HCT116 (cell line): ENCODE data around the gene CCDC192. TPM values are rescaled to one million over a fixed set of nuclear protein-coding genes. Genes with fewer than 3 reads are reported as not detected.

Experiments
- ATAC-seq: fragments of 200-7000 bp; cut with Tn5 transposase; 2 replicates; pipeline ENCODE4 v1.9.1; 2020; ENCODE audit warnings: mild to moderate bottlenecking, moderate library complexity
- BruUV-seq: library from RNA; stranded (reverse); fragments of 400-500 nt; replicated peaks from 2 replicates; lab custom pipeline; 2021; lab: Mats Ljungman, UMichigan
- CTCF ChIA-PET: fragments of 300-600 bp; sonication (Branson Sonifier 250); formaldehyde crosslinking; loops from one replicate; lab custom pipeline; 2021; ENCODE audit warnings: antibody characterized with exemption; lab: Charles Lee
- POLR2A ChIA-PET: fragments of 300-600, 350-600 bp; sonication (Branson Sonifier 250); formaldehyde crosslinking; loops from one replicate; lab custom pipeline; 2021; ENCODE audit warnings: antibody characterized with exemption; lab: Charles Lee
- RAD21 ChIA-PET, 2 experiments: fragments of 300-600 bp; sonication (Branson Sonifier 250); formaldehyde crosslinking; loops; one replicate each; lab custom pipeline; 2023; ENCODE audit warnings: low total read pairs in 2 of 2; ENCODE audit not compliant: uncharacterized antibody in 2 of 2, unreplicated experiment in 2 of 2, low non-redundant PET in 1 of 2; lab: Charles Lee
- DNase-seq: peaks from one replicate; pipeline ENCODE4 v3.0.0-alpha.2; 2010; ENCODE audit warnings: low read depth, low spot score
- H2AFZ ChIP-seq: fragments of 200-600 bp; shearing (Covaris generic), sonication (generic); 2 replicates; pipeline ENCODE4 v1.6.1; 2017; ENCODE audit warnings: low read depth, mixed run types, mixed read lengths, antibody characterized with exemption, low read length; ENCODE audit not compliant: poor library complexity, severe bottlenecking
- H3K27ac ChIP-seq: 2 replicates; pipeline ENCODE4 v1.5.1; 2012; ENCODE audit warnings: low read depth, low read length
- H3K27me3 ChIP-seq: fragments of 200-600 bp; sonication (generic); 2 replicates; pipeline ENCODE4 v1.6.1; 2016; ENCODE audit warnings: mixed run types, low read length, mixed read lengths; ENCODE audit not compliant: insufficient read depth
- H3K36me3 ChIP-seq, 2 experiments: fragments of 200-500 bp in 1 of 2; fragments of 200-600 bp in 1 of 2; sonication (Bioruptor generic) in 1 of 2; sonication (generic) in 1 of 2; 2 replicates each; pipeline versions ENCODE4 v1.5.1 to v1.6.1; 2014 to 2016; ENCODE audit warnings: low read length in 2 of 2, inconsistent platforms in 1 of 2, mixed read lengths in 1 of 2, mixed run types in 1 of 2; ENCODE audit not compliant: insufficient read depth in 2 of 2, control insufficient read depth in 1 of 2
- H3K4me1 ChIP-seq, 2 experiments: fragments of 200-600 bp in 1 of 2; sonication (generic) in 1 of 2; 2 replicates each; pipeline versions ENCODE4 v1.5.1 to v1.6.1; 2012 to 2017; ENCODE audit warnings: low read length in 2 of 2, inconsistent platforms in 1 of 2, mild to moderate bottlenecking in 1 of 2, mixed read lengths in 1 of 2, mixed run types in 1 of 2, moderate library complexity in 1 of 2; ENCODE audit not compliant: insufficient read depth in 2 of 2, control insufficient read depth in 1 of 2
- H3K4me2 ChIP-seq: fragments of 200-600 bp; sonication (generic); 2 replicates; pipeline ENCODE4 v1.6.1; 2017; ENCODE audit warnings: mixed run types, low read length, mixed read lengths
- H3K4me3 ChIP-seq, 2 experiments: fragments of 200-600 bp in 1 of 2; sonication (generic) in 1 of 2; replicated peaks in 1 of 2; 2 replicates each; pipeline ENCODE4 v1.5.1; 2011 to 2016; ENCODE audit warnings: low read length in 2 of 2, control low read depth in 1 of 2, low read depth in 1 of 2, mild to moderate bottlenecking in 1 of 2, mixed read lengths in 1 of 2, mixed run types in 1 of 2
- H3K79me2 ChIP-seq: fragments of 200-600 bp; sonication (generic); 2 replicates; pipeline ENCODE4 v1.6.1; 2017; ENCODE audit warnings: mild to moderate bottlenecking, mixed run types, low read length, moderate library complexity, mixed read lengths; ENCODE audit not compliant: insufficient read depth
- H3K9ac ChIP-seq: fragments of 200-600 bp; sonication (generic); 2 replicates; pipeline ENCODE4 v1.6.1; 2016; ENCODE audit warnings: low read length, mixed read lengths
- H3K9me2 ChIP-seq: fragments of 200-600 bp; sonication (generic), shearing (Covaris generic); 2 replicates; pipeline ENCODE4 v1.6.1; 2017; ENCODE audit warnings: mixed run types, mild to moderate bottlenecking, moderate library complexity; ENCODE audit not compliant: insufficient read depth
- H3K9me3 ChIP-seq, 2 experiments: fragments of 200-500 bp in 1 of 2; fragments of 200-600 bp in 1 of 2; sonication (Bioruptor generic) in 1 of 2; sonication (generic) in 1 of 2; 2 replicates each; pipeline ENCODE4 v1.6.1; 2014 to 2017; ENCODE audit warnings: low read length in 2 of 2, mixed read lengths in 2 of 2, inconsistent platforms in 1 of 2, low read depth in 1 of 2, mild to moderate bottlenecking in 1 of 2, mixed run types in 1 of 2, moderate library complexity in 1 of 2; ENCODE audit not compliant: control insufficient read depth in 1 of 2, insufficient read depth in 1 of 2
- H4K20me1 ChIP-seq: fragments of 200-600 bp; sonication (generic), shearing (Covaris generic); 2 replicates; pipeline ENCODE4 v1.6.1; 2017; ENCODE audit warnings: mixed run types, mild to moderate bottlenecking, moderate library complexity; ENCODE audit not compliant: insufficient read depth
- ATF3 ChIP-seq: IDR thresholded peaks from 2 replicates; pipeline ENCODE4 v1.6.1; 2012
- CBX3 ChIP-seq: IDR thresholded peaks from 2 replicates; pipeline ENCODE4 v1.6.1; 2012; ENCODE audit warnings: low read depth
- EGR1 ChIP-seq: IDR thresholded peaks from 2 replicates; pipeline ENCODE4 v1.6.1; 2012; ENCODE audit warnings: low read depth
- ELF1 ChIP-seq: IDR thresholded peaks from 2 replicates; pipeline ENCODE4 v1.6.1; 2012; ENCODE audit warnings: low read depth, borderline replicate concordance
- EZH2 ChIP-seq: fragments of 200-600 bp; sonication (generic); IDR thresholded peaks from 2 replicates; pipeline ENCODE4 v1.6.1; 2017; ENCODE audit warnings: antibody characterized with exemption, mixed run types
- EZH2phosphoT487 ChIP-seq: fragments of 200-600 bp; IDR thresholded peaks from 2 replicates; pipeline ENCODE4 v1.6.1; 2018; ENCODE audit warnings: antibody characterized with exemption, borderline replicate concordance
- FOSL1 ChIP-seq: IDR thresholded peaks from 2 replicates; pipeline ENCODE4 v1.6.1; 2012; ENCODE audit warnings: low read depth
- JUND ChIP-seq: IDR thresholded peaks from 2 replicates; pipeline ENCODE4 v1.6.1; 2012
- POLR2A ChIP-seq: IDR thresholded peaks from 2 replicates; pipeline ENCODE4 v1.7.0; 2011; ENCODE audit warnings: borderline replicate concordance; ENCODE audit not compliant: insufficient read depth, insufficient read length; ENCODE audit errors: extremely low read depth
- POLR2AphosphoS5 ChIP-seq: IDR thresholded peaks from 2 replicates; pipeline ENCODE4 v1.6.1; 2011; ENCODE audit warnings: mild to moderate bottlenecking, low read depth, low read length, moderate library complexity
- RAD21 ChIP-seq: IDR thresholded peaks from 2 replicates; pipeline ENCODE4 v1.6.1; 2012; ENCODE audit warnings: low read depth, mild to moderate bottlenecking
- REST ChIP-seq: IDR thresholded peaks from 2 replicates; pipeline ENCODE4 v1.6.1; 2012; ENCODE audit warnings: low read depth
- SIN3A ChIP-seq: IDR thresholded peaks from 2 replicates; pipeline ENCODE4 v1.6.1; 2012; ENCODE audit warnings: low read depth
- SP1 ChIP-seq: IDR thresholded peaks from 2 replicates; pipeline ENCODE4 v1.6.1; 2012; ENCODE audit warnings: low read depth
- SRF ChIP-seq: IDR thresholded peaks from 2 replicates; pipeline ENCODE4 v1.6.1; 2012; ENCODE audit warnings: low read depth
- TCF7L2 ChIP-seq: IDR thresholded peaks from 2 replicates; pipeline ENCODE4 v1.7.0; 2011; ENCODE audit warnings: borderline replicate concordance, inconsistent platforms; ENCODE audit not compliant: insufficient read depth, insufficient read length; ENCODE audit errors: extremely low read depth
- YY1 ChIP-seq: IDR thresholded peaks from 2 replicates; pipeline ENCODE4 v1.6.1; 2011; ENCODE audit warnings: low read length, low read depth, moderate library complexity, mild to moderate bottlenecking; ENCODE audit not compliant: insufficient replicate concordance; ENCODE audit errors: extremely low read depth
- ZFX ChIP-seq: fragments of 450-650 bp; IDR thresholded peaks from 2 replicates; pipeline ENCODE4 v1.6.1; 2017
- ZNF274 ChIP-seq: fragments of 200-500 bp; sonication (Bioruptor generic); IDR thresholded peaks from 2 replicates; pipeline ENCODE4 v1.6.1; 2014; ENCODE audit warnings: mild to moderate bottlenecking, low read depth, low read length, inconsistent platforms
- intact Hi-C: fragments of 100-400 bp; cut with micrococcal nuclease; formaldehyde crosslinking; loops from 2 replicates; pipeline ENCODE4 v1.10.0; 2022
- total RNA-seq: library from RNA; stranded (reverse); gene quantifications from one replicate; pipeline ENCODE4 v1.2.1, GENCODE V29; 2021; ENCODE audit not compliant: unreplicated experiment
- TF ChIP-seq, protein P1 (sequence below): IDR thresholded peaks from 2 replicates; pipeline ENCODE4 v1.6.1; 2012

The CCDC192 gene
- total RNA-seq, 1 experiment from 2014 or later, result not detected

DNA sequence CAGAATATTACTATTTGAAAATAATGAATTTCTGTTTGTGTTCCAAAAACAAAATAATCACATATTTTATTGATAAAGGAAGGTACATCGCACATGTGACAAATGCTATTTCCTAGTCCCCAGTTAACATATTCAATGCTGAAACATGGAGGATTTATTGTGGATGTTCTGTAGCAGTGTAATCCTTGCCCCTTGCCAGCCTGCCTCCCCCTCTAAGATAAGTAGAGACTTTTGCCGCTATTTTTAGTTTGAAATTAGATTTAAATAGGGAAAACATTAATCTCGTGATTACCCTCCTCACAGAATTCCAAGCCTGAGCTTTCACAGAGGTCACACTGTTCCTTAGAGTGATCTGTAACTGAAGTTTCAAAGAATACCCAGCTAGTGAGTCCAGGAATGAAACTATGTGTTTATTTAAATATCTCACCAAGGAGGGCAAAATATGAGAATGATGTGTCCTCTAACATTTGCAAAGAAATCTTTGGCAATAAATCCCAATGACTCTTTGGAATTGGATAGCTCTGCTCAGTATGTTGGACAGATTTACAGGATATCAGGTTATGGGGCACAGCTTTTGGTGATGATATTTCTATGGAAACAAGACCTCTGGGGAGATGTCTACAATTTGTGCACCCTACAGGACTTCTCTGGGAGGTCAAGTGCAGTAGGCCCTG, 37.0 kb upstream of the CCDC192 start (continued):
- no peak for TF ChIP-seq TCF7L2
- TF ChIP-seq, protein P1, sequence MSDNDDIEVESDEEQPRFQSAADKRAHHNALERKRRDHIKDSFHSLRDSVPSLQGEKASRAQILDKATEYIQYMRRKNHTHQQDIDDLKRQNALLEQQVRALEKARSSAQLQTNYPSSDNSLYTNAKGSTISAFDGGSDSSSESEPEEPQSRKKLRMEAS, result no peak
- no peak for TF ChIP-seq SP1
- TF ChIP-seq SIN3A, result no peak
- TF ChIP-seq EZH2, result no peak

GRCh38 chr5:127667926-127668325, 35.3 kb upstream of the CCDC192 start:
- Histone ChIP-seq H4K20me1 (no peaks in the 10 kb centered on the region), H3K4me2 (no peak overlapping the region), H2AFZ (peak overlapping the region; percentile 31), H3K9ac (no peak overlapping the region), H3K4me3 (no peak overlapping the region), H3K79me2 (no peaks in the 10 kb centered on the region), H3K36me3 (no peaks in the 10 kb centered on the region), H3K9me3 (no peaks in the 10 kb centered on the region), H3K9me2 (no peaks in the 10 kb centered on the region), H3K27me3 (no peaks in the 10 kb centered on the region), H3K27ac (no peak overlapping the region), H3K4me1 (no peaks in the 10 kb centered on the region)
- no TSS peak for BruUV-seq
- TF ChIP-seq RAD21, result no peak
- no peak for TF ChIP-seq CBX3
- TF ChIP-seq, protein P1, result no peak
- TF ChIP-seq POLR2AphosphoS5, result no peak
- TF ChIP-seq EGR1, result no peak
- TF ChIP-seq EZH2phosphoT487, result no peak
- TF ChIP-seq SRF, result no peak
- TF ChIP-seq FOSL1, result no peak
- TF ChIP-seq POLR2A, result no peak
- TF ChIP-seq JUND, result no peak
- TF ChIP-seq ATF3, result no peak
- no peak for TF ChIP-seq ZFX
- no peak for TF ChIP-seq ZNF274
- no peak for TF ChIP-seq YY1
- no peak for TF ChIP-seq REST
- no peak for TF ChIP-seq TCF7L2
- TF ChIP-seq ELF1, result no peak
- POLR2A ChIA-PET, result no interaction called here
- DNase-seq, result no peak
- RAD21 ChIA-PET, result no interaction called here
- no peak for ATAC-seq
- intact Hi-C loops, result no loop called here
- CTCF ChIA-PET, result no interaction called here
